Pons (tissue), 1 donor: Measurements from ENCODE around the gene GNAS-AS1.

Experiments used
- DNase-seq: peaks from one replicate; pipeline ENCODE4 v3.0.0-alpha.2; 2016; ENCODE audit warnings: low spot score

The GNAS-AS1 gene

DNA sequence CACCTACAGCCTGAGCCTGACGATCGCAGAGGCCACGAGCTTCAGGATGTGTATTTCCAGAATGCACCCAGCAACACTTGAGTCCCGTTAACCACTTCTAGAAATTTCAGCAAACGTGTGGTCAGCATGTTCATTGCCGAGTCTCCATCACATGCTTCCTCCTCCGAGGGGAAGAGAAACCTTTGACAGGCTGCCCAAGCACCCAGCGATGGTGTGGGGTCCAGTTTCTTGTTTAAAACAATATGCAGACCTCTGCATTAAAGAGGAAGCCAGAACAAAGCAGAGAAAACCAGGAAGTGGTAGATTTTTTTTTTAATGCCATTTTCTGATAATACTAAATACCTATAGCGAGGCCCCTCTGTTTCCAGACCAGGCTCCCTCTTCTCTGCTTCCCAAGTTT, 71.9 kb downstream of the GNAS-AS1 start:
- peak; percentile 25 for DNase-seq

DNA sequence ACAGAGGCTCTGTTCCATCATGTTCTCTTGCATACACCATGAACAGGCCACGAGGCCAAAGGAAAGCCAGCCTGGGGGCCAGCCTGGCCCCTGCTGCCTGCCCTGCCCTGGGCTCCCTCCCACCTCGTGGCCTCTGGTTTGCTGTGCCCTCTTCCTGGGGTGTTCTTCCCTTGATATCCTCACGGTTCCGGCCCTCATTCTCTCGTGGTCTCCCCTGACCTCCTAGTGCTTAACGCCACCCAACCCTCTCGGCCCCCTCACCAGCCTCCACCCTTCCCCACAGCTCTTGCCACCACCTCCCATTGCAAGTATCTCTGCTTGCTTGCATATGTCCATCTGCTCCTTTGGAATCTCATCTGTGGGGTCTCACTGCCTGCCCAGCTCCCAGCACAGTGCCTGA, 73.0 kb downstream of the GNAS-AS1 start:
- no peak for DNase-seq

DNA sequence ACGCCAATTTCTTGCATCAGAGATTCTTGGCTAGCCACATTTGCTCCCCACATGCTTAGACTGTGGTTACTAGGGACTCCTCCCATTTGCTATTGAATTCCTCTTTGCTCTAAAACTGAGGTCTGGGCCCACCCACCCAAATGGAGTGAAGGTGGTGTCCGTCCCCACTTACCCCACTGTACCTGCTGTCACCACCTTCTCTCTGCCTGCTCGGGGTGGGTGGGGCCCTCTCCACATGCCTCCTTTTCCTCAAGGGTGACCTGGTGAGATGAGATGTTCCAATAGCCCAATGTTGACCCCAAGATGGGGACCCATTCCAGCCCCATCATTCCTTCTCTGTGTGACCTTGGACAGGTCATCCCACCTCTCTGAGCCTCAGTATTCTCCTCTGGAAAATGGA, 74.6 kb downstream of the GNAS-AS1 start:
- DNase-seq, result no peak

DNA sequence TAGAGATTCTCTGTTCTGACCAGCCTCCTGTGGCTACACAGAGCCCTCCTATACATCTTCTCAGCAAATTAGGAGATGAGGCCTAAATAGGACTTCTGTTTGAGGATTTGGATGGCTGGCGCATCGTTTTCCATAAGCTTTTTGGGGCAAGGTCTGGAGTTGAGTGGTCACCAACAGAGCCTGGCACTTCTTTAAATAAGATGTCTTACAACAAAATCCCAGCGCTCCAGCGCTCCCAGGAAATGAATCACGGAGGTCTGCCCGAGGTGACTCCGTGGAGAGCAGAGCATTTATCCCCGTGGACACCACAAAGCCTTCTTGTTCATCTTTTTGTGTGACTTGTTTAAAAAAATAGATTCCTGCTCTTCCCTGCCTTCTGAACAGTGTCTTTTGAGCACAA, 75.3 kb downstream of the GNAS-AS1 start:
- peak; percentile 6 for DNase-seq

DNA sequence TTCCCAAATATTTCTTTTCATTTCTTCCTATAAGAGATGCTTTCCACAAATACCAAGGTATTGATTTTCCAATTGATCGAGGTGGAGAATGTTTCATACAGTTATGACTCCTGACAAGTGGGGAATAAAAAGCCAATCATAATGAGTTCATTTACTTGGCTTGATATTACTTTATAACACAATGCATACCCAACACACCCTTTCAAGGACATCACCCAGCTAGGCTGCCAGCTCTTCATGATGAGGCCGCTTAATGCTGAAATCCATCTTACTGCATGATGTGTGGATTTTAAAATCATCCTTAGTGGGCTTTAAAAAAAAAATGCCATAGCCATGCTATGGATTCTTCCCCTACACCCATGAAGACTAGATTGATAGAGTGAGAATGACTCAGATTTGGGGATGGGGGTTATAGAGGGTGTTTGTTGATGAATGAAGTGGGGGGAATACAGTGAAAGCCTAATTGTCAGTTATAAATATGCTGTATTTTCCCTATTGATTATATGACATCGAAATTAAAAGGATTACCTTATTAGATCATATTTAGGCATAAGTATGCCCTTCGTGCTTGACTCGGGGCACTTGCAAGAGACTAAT, 75.9 kb downstream of the GNAS-AS1 start:
- DNase-seq, result no peak

DNA sequence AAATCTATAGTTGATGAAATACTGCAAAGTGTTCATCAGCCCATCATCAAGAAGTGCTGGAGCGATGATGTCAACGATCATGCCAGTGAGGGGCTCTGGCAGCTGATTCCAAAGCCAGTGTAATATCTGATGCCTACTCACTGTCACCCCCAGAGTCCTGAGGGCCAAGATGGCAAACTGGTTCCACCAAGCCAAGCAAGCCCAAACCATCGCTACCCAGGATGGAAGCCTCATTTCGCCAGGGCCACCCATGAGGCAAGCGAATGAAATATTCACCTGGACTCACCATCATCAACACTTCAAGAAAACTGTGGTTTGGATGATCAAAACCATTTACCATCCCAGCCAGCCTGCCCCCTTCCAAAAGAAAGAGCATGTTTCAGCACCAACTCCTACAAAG, 76.5 kb downstream of the GNAS-AS1 start:
- no peak for DNase-seq

DNA sequence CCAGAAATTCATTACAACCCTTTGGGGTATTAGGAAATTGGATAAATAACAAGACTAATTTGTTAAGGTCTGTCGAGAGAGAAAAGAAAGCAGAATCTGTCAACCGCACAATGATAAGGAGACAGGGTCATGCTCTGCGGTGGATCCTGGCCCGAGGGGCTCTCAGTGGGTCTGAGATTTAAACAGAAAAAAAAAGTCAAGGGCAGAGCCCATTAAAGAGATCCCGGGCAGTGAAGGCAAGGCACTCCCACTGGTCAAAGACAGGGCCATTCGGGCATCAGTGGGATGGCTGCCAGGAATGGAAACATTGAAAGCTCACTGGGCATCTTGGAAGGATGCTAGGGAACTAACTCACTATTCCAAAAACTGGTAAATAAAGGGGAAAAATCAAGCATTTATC, 77.9 kb downstream of the GNAS-AS1 start:
- no peak for DNase-seq
